GM20000 (cell line): ENCODE results near the gene KRTAP4-9.
"Not testable (repeated sequence)": the region's sequence is repeated elsewhere in the genome, so short reads cannot be mapped to it uniquely, and the experiment has no call there.

Source experiments
- DNase-seq: peaks from one replicate; pipeline ENCODE4 v3.0.0; 2012; ENCODE audit warnings: low spot score
- CTCF ChIP-seq: IDR thresholded peaks from 2 replicates; pipeline ENCODE4 v1.5.1; 2012; ENCODE audit warnings: mild to moderate bottlenecking, control low read depth; ENCODE audit errors: extremely low read depth, missing control alignments

Gene KRTAP4-9

GRCh38 chr17:41144846-41145245 lies 39.7 kb downstream of the KRTAP4-9 start:
- DNase-seq, result no peak
- no peak for TF ChIP-seq CTCF

GRCh38 chr17:41145261-41145660 lies 40.1 kb downstream of the KRTAP4-9 start:
- DNase-seq, result no peak
- no peak for TF ChIP-seq CTCF

- no peak for TF ChIP-seq CTCF
- no peak for DNase-seq
Observed at GRCh38 chr17:41147531-41148204, 42.5 kb downstream of the KRTAP4-9 start.

- DNase-seq, result not testable (repeated sequence)
Observed at GRCh38 chr17:41148971-41149651, 43.9 kb downstream of the KRTAP4-9 start.

GRCh38 chr17:41149652-41149985 lies 44.4 kb downstream of the KRTAP4-9 start, which contains the start of gene KRTAP4-5:
Gene KRTAP4-5 (minus strand): TSS chr17:41149825. CDS start chr17:41149767, 58 bp downstream.
- DNase-seq, result no peak
- TF ChIP-seq CTCF, result no peak

- DNase-seq, result no peak
- TF ChIP-seq CTCF, result no peak
Observed at GRCh38 chr17:41150026-41150425, 44.8 kb downstream of the KRTAP4-9 start.

GRCh38 chr17:41151525-41151924 lies 46.3 kb downstream of the KRTAP4-9 start:
- no peak for TF ChIP-seq CTCF
- DNase-seq, result no peak

GRCh38 chr17:41153856-41154255 lies 48.7 kb downstream of the KRTAP4-9 start:
- no peak for TF ChIP-seq CTCF

More at GRCh38 chr17:41153856-41154255, 48.7 kb downstream of the KRTAP4-9 start:
- no peak for DNase-seq
